NCI-H460 (cell line): Measurements from ENCODE around the gene C21orf91. TPM values are rescaled to one million over a fixed set of nuclear protein-coding genes. Genes with fewer than 3 reads are reported as not detected.
"Not testable (repeated sequence)": the region's sequence is repeated elsewhere in the genome, so short reads cannot be mapped to it uniquely, and the experiment has no call there.

Experiments used
- DNase-seq: peaks from one replicate; pipeline ENCODE4 v3.0.0-alpha.2; 2016; ENCODE audit warnings: low read depth; ENCODE audit errors: extremely low read depth
- total RNA-seq: library from RNA; depleted of rRNA; stranded (reverse); fragments of >200 nt; shearing (Covaris generic); gene quantifications from 2 replicates; pipeline ENCODE4 v1.2.3, GENCODE V29; 2014

The C21orf91 gene
- total RNA-seq, 1 experiment from 2014 or later = 5.8 TPM

- DNase-seq = no peak
Measured at GRCh38 chr21:17780539-17780938, 38.6 kb downstream of the C21orf91 start.

GRCh38 chr21:17779980-17780379 is 39.2 kb downstream of the C21orf91 start:
- no peak for DNase-seq

GRCh38 chr21:17779496-17779895 is 39.7 kb downstream of the C21orf91 start:
- no peak for DNase-seq

- no peak for DNase-seq
Measured at GRCh38 chr21:17777072-17777765, 41.9 kb downstream of the C21orf91 start.

- no peak for DNase-seq
Measured at GRCh38 chr21:17775431-17776126, 43.6 kb downstream of the C21orf91 start.

- DNase-seq = not testable (repeated sequence)
Measured at GRCh38 chr21:17775021-17775420, 44.1 kb downstream of the C21orf91 start.

GRCh38 chr21:17769447-17769845 is 49.7 kb downstream of the C21orf91 start:
- no peak for DNase-seq

- no peak for DNase-seq
Measured at GRCh38 chr21:17768840-17769446, 50.2 kb downstream of the C21orf91 start.

- no peak for DNase-seq
Measured at GRCh38 chr21:17765207-17765606, 53.9 kb downstream of the C21orf91 start.

- no peak for DNase-seq
Measured at GRCh38 chr21:17763288-17764037, 55.7 kb downstream of the C21orf91 start.

- no peak for DNase-seq
Measured at GRCh38 chr21:17759511-17760178, 59.5 kb downstream of the C21orf91 start.

- DNase-seq = no peak
Measured at GRCh38 chr21:17758683-17759082, 60.5 kb downstream of the C21orf91 start.

- no peak for DNase-seq
Measured at GRCh38 chr21:17757671-17758070, 61.5 kb downstream of the C21orf91 start.

GRCh38 chr21:17753736-17754135 is 65.4 kb downstream of the C21orf91 start:
- no peak for DNase-seq

GRCh38 chr21:17752171-17752570 is 67.0 kb downstream of the C21orf91 start:
- DNase-seq = no peak

GRCh38 chr21:17746920-17747319 is 72.2 kb downstream of the C21orf91 start:
- no peak for DNase-seq

- DNase-seq = no peak
Measured at GRCh38 chr21:17745086-17745485, 74.1 kb downstream of the C21orf91 start.

GRCh38 chr21:17742940-17743592 is 76.1 kb downstream of the C21orf91 start:
- no peak for DNase-seq

- no peak for DNase-seq
Measured at GRCh38 chr21:17742181-17742580, 77.0 kb downstream of the C21orf91 start.
